ENCODE results near the gene DLG2.

Gene DLG2

GRCh38 chr11:84224042-84224441, 1403.1 kb downstream of the DLG2 start:
- Histone ChIP-seq H3K4me3 (replicated peaks; ENCODE audit: insufficient read depth, low read length) (no peak overlapping the region), H3K27me3 (ENCODE audit: insufficient read depth, poor library complexity, severe bottlenecking) (no peaks in the 10 kb centered on the region), H3K27ac (replicated peaks) (no peak overlapping the region)
- TF ChIP-seq POLR2AphosphoS5 (IDR thresholded peaks at IDR 0.05; ENCODE audit: low read depth): no peak
- no peak for TF ChIP-seq CTCF (IDR thresholded peaks at IDR 0.05; ENCODE audit: insufficient read depth, low read length)
- no peak for TF ChIP-seq GABPA (IDR thresholded peaks at IDR 0.05; ENCODE audit: low read depth)
- TF ChIP-seq REST (IDR thresholded peaks at IDR 0.05; ENCODE audit: insufficient replicate concordance, low read depth): no peak
- no peak for TF ChIP-seq SPI1 (IDR thresholded peaks at IDR 0.05; ENCODE audit: borderline replicate concordance, low read depth)
- DNase-seq (ENCODE audit: low read depth in 1 of 2, low spot score in 1 of 2): no peak

- Histone ChIP-seq H3K4me3 (replicated peaks; ENCODE audit: insufficient read depth, low read length) (no peak overlapping the region), H3K27ac (replicated peaks) (no peak overlapping the region), H3K27me3 (ENCODE audit: insufficient read depth, poor library complexity, severe bottlenecking) (no peaks in the 10 kb centered on the region)
- TF ChIP-seq SPI1 (IDR thresholded peaks at IDR 0.05; ENCODE audit: borderline replicate concordance, low read depth) (no peak), CTCF (IDR thresholded peaks at IDR 0.05; ENCODE audit: insufficient read depth, low read length) (no peak), POLR2AphosphoS5 (IDR thresholded peaks at IDR 0.05; ENCODE audit: low read depth) (no peak), GABPA (IDR thresholded peaks at IDR 0.05; ENCODE audit: low read depth) (no peak), REST (IDR thresholded peaks at IDR 0.05; ENCODE audit: insufficient replicate concordance, low read depth) (no peak)
- DNase-seq (ENCODE audit: low read depth in 1 of 2, low spot score in 1 of 2): no peak
These were observed 1408.8 kb downstream of the DLG2 start for GRCh38 chr11:84218318-84218717.

GRCh38 chr11:84215672-84216071, 1411.5 kb downstream of the DLG2 start:
- Histone ChIP-seq H3K4me3 (replicated peaks; ENCODE audit: insufficient read depth, low read length) (no peak overlapping the region), H3K27me3 (ENCODE audit: insufficient read depth, poor library complexity, severe bottlenecking) (no peaks in the 10 kb centered on the region), H3K27ac (replicated peaks) (no peak overlapping the region)
- DNase-seq (ENCODE audit: low read depth in 1 of 2, low spot score in 1 of 2): no peak
- no peak for TF ChIP-seq REST (IDR thresholded peaks at IDR 0.05; ENCODE audit: insufficient replicate concordance, low read depth)
- no peak for TF ChIP-seq SPI1 (IDR thresholded peaks at IDR 0.05; ENCODE audit: borderline replicate concordance, low read depth)
- TF ChIP-seq GABPA (IDR thresholded peaks at IDR 0.05; ENCODE audit: low read depth): no peak
- no peak for TF ChIP-seq POLR2AphosphoS5 (IDR thresholded peaks at IDR 0.05; ENCODE audit: low read depth)
- no peak for TF ChIP-seq CTCF (IDR thresholded peaks at IDR 0.05; ENCODE audit: insufficient read depth, low read length)
